Colonic mucosa (tissue), 4 donors: ENCODE measurements around the gene MED13L. TPM values are rescaled to one million over a fixed set of nuclear protein-coding genes. Genes with fewer than 3 reads are reported as not detected.
"Not testable (repeated sequence)": the region's sequence is repeated elsewhere in the genome, so short reads cannot be mapped to it uniquely, and the experiment has no call there.

Experiments
- DNase-seq: peaks from one replicate; pipeline ENCODE4 v3.0.0-alpha.2; 2020
- H3K27ac ChIP-seq: fragments of 200-600 bp; one replicate; pipeline ENCODE4 v1.8.0; 2021
- H3K27me3 ChIP-seq: fragments of 200-600 bp; one replicate; pipeline ENCODE4 v1.8.0; 2021
- H3K36me3 ChIP-seq: fragments of 200-600 bp; one replicate; pipeline ENCODE4 v1.8.0; 2021
- H3K4me1 ChIP-seq: fragments of 200-600 bp; one replicate; pipeline ENCODE4 v1.8.0; 2021; ENCODE audit warnings: mild to moderate bottlenecking
- H3K4me3 ChIP-seq: fragments of 200-600 bp; one replicate; pipeline ENCODE4 v1.8.0; 2021
- H3K9ac ChIP-seq, 2 donors: one replicate each; pipeline ENCODE4 v1.7.0; 2013; ENCODE audit warnings: control low read depth in 2 of 2, low read depth in 2 of 2, low read length in 2 of 2
- H3K9me3 ChIP-seq: fragments of 200-600 bp; one replicate; pipeline ENCODE4 v1.8.0; 2021
- CTCF ChIP-seq: fragments of 200-600 bp; IDR thresholded peaks from one replicate; pipeline ENCODE4 v1.8.0; 2022; ENCODE audit warnings: antibody characterized with exemption, mild to moderate bottlenecking
- intact Hi-C: fragments of 100-400 bp; cut with DNase I; formaldehyde crosslinking; loops from one replicate; pipeline ENCODE4 v1.14.1; 2022
- total RNA-seq, 2 donors: library from RNA; stranded (reverse); fragmentation: NEBNext Ultra II Directional in 1 of 2; extraction: Animal tissue kit (Norgen Biotek cat#: 25700) in 1 of 2; gene quantifications; one replicate each; pipeline ENCODE4 v1.2.1, GENCODE V29; 2021
- donor health status: healthy.
- donor health status: DM: no; HTN: no; CAD: no.
- donor health status: DM: no; HTN: no; CAD: no.

Gene MED13L
- total RNA-seq, 2 donors from 2014 or later, result 73.8 to 92.6 TPM

GRCh38 chr12:116037941-116038837 is 239.3 kb downstream of the MED13L start:
- Histone ChIP-seq H3K4me3 (no peak overlapping the region), H3K27ac (no peak overlapping the region), H3K27me3 (no peaks in the 10 kb centered on the region), H3K36me3 (no peaks in the 10 kb centered on the region), H3K4me1 (no peaks in the 10 kb centered on the region), H3K9me3 (no peaks in the 10 kb centered on the region), H3K9ac (no peak overlapping the region)
- TF ChIP-seq CTCF, result no peak
- intact Hi-C loops, result no loop called here
- no peak for DNase-seq

GRCh38 chr12:116033765-116034164 is 243.7 kb downstream of the MED13L start:
- no peak for DNase-seq
- intact Hi-C loops, result no loop called here

GRCh38 chr12:116031624-116032023 is 245.9 kb downstream of the MED13L start:
- H3K9me3 ChIP-seq, H3K27me3 ChIP-seq, H3K36me3 ChIP-seq, H3K27ac ChIP-seq, intact Hi-C loops, H3K4me1 ChIP-seq, DNase-seq, H3K9ac ChIP-seq, H3K4me3 ChIP-seq: not testable (repeated sequence)

More at GRCh38 chr12:116033765-116034164, 243.7 kb downstream of the MED13L start:
- no peak for TF ChIP-seq CTCF
- H3K4me1 ChIP-seq, result no peaks in the 10 kb centered on the region
- H3K9me3 ChIP-seq, result no peaks in the 10 kb centered on the region
- H3K9ac ChIP-seq, result no peak overlapping the region
- H3K36me3 ChIP-seq, result no peaks in the 10 kb centered on the region
- H3K27me3 ChIP-seq, result no peaks in the 10 kb centered on the region
- no peak overlapping the region for H3K4me3 ChIP-seq
- H3K27ac ChIP-seq, result no peak overlapping the region

- H3K4me3 ChIP-seq, result no peak overlapping the region
Observed at GRCh38 chr12:116028619-116029018, 248.9 kb downstream of the MED13L start.

GRCh38 chr12:116027551-116027821 is 250.0 kb downstream of the MED13L start:
- no peak for TF ChIP-seq CTCF
- H3K27ac ChIP-seq, result no peak overlapping the region
- no peak overlapping the region for H3K9ac ChIP-seq
- no peaks in the 10 kb centered on the region for H3K36me3 ChIP-seq
- no peaks in the 10 kb centered on the region for H3K9me3 ChIP-seq
- intact Hi-C loops, result no loop called here
- H3K4me1 ChIP-seq, result no peaks in the 10 kb centered on the region
- H3K27me3 ChIP-seq, result no peaks in the 10 kb centered on the region
- no peak for DNase-seq
- H3K4me3 ChIP-seq, result no peak overlapping the region

More at GRCh38 chr12:116028619-116029018, 248.9 kb downstream of the MED13L start:
- Histone ChIP-seq H3K27me3 (no peaks in the 10 kb centered on the region), H3K27ac (no peak overlapping the region), H3K9ac (no peak overlapping the region), H3K4me1 (no peaks in the 10 kb centered on the region), H3K36me3 (no peaks in the 10 kb centered on the region), H3K9me3 (no peaks in the 10 kb centered on the region)
- DNase-seq, result no peak
- TF ChIP-seq CTCF, result no peak
- intact Hi-C loops, result no loop called here
